COLO668 (cell line): Measurements from ENCODE around the gene IL18R1.

Experiments
- DNase-seq: peaks from one replicate; lab custom pipeline; 2025; ENCODE audit not compliant: unreplicated experiment; lab: John Stamatoyannopoulos, UW

Gene IL18R1

DNA sequence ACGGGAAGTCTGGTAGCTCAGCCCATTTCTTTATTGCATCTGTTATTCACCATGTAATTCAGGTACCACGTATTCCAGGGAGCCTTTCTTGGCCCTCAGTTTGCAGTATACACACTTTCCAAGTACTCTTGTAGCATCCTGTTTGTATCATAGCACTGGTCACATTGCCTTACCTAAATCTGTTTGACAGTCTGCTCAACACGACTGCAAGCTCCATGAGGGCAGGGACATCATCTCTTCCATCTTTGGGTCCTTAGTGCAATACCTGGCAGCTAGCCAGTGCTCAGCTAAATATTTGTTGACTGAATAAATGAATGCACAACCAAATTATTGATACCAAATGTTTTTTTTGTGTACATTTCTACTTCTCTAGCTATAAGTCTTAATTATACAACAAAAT is 11.2 kb upstream of the IL18R1 start:
- no peak for DNase-seq

DNA sequence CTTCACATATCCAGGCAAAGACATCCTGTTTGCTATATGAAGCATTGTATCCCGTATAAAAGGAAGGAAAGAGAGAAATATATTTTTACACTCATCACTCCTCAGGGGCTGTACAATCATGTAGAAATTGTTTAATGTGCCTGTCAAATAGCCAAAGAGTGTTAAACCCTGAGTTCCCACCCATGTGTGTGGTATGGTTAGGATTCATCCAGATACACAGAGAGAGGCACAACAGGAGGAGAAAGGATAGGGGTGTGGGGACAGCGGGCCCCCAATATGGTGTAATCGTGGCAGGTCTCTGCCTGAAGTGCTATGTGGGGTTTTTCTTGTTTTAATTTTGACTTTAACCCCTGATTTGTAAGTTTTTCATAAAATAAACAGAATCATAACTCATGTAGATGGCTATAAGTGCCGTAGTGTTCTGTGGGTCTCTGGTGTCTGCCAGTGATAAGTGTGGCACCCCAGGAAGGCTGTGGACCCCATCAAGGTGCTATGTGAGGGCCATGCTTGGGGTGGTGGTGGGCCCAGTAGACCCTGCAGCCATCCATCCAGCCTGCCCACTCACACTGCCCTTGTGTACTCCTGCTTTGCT is 10.2 kb upstream of the IL18R1 start:
- DNase-seq = no peak

DNA sequence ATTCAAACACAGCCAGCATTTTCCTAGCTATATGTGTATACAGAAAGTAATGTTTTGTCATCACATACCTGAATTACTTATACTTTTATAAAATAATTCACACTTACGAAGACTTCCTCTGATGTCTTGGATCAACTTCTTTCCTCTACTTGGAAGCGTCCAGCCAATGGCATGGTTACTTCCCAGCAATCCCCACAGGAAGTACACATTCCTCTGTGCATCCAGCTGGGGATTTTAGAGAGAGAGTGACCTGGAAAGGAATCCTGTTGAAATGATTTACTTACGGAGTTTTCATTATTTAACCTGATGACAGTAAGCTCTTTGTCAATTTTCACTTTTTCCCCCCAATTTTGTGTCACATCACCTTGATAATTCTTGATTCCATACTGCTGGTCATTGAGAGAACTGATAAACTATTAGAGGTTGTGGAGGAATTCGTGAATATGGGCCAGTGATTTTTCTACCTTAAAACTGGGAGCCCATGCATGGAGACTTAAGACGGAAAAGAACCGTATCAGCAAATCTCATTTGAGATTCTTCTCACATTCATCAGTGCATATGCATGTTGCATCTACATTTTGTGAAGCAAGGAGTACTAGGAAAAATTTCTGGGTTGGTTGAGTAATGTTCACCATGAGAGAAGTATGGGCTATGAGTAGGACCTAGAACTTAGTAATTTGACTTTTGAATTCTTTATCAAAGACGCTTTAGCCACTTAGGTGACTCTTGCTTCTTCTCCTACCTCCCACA is 9.0 kb upstream of the IL18R1 start:
- DNase-seq = no peak

DNA sequence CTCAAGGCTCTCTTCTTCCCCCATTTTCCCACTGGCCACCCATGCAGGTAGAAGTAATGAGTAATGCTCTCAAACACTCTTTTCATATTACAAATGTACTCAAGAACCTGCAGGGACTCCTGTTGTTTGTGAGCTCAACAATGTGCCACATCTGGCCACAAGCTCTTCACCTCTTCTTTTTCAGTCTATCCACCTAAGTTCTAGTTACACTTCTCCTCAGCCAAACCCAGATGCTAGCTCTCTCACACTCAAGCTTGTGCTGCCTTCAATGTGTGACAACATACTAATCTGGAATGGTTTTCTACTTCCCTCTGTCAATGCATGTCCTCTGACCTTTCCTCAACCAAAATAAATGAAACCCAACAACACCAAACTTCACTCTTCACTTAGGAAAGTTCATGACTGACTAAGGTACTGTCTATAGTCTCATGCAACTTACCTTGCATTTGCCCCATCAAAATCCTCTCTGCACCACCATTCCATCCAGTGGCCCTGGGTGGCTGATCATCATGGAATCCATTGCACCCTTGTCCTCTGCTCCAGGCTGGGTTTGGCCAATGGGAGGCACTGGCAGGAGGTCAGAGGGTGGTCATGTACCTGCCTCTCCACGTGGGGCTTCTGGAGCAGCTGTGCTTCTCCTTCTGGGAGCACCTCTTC is 5.3 kb upstream of the IL18R1 start:
- DNase-seq = no peak

DNA sequence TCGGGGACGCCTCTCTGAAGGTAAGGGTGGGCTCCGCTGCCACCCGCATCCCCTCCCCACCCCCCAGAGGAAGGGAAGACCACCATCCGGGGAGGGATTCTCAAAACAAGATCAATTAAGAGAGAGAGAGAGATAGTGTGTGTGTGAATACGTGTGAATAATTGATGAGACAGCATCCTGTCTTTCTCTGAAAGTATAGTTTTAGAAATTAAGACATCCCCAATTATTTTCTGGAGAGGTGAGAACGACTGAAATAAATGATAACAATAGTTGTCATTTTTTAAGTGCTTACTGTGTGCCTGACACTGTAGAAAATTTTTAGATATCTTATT is 751 bp downstream of the IL18R1 start:
- no peak for DNase-seq

DNA sequence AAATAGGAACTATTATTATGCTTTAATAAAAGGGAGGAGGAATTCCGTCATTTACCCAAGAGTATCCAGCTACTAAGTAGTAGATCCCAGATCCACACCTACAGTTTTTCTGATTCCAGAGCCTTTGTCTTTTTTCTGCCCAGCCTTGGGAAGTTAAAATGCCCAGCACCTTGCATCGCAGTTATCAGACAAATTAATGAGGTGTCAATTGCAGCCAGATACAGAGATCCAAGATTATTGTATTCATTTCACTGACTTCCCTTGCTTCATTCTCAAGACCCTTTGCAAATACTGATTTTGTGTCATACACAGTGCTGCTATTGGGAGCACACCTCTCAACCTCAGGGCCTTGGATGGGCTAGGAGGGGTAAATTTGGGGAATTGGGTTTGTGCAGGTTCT is 1.1 kb downstream of the IL18R1 start:
- DNase-seq = no peak

DNA sequence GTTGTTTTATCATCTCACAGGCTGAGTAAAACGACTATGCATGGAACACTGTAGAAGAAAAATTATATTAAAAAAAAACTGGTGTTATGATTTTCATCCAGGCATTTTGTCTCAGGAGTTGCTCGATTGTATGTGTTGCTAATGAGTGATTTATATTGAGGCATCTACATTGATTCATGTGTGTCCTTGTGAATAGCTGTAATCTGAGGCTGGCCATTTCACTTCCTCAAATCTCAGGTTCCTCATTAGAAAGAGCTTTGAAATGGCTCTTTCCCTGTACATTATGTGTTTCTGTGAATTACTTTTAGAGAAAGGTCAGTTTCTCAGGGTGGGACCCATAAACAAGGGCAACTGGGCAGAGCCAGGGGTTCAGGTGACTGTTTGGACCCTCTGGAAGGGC is 2.3 kb downstream of the IL18R1 start:
- no peak for DNase-seq

DNA sequence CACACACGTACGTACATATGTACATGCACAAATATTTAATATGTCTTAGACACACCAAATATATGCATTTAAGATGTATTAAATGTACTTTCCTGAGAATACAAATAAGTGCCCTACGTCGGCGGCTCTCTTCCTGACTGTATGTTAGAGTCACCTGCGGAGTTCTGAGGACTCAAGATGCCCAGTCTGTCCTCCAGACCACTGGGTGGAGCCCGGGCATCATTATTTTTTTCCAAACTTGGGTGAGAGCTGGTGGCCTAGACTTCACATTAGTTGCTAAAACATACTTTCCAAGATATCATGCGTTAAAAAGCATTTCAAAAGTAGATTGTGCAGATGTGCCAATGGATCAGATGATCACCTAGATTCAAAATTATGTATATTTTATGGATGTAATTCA is 2.9 kb downstream of the IL18R1 start:
- no peak for DNase-seq

DNA sequence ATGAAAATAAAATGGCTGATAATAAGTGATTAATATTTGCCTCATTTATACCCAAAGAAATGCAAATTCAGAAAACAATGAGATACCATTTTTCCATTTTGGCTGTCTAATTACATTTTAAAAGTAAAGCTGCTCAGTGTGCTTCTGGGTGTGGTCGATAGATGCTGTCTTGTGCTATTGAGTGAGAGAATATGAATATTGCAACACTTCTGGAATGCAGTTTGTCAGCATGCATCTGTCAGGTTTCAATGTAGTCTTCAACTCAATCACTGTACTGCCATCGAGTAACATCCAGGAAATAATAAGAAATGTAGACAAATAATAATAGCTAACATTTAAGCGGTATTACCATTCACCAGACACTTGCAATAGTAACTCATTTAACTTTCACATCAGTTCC is 3.9 kb downstream of the IL18R1 start:
- no peak for DNase-seq

DNA sequence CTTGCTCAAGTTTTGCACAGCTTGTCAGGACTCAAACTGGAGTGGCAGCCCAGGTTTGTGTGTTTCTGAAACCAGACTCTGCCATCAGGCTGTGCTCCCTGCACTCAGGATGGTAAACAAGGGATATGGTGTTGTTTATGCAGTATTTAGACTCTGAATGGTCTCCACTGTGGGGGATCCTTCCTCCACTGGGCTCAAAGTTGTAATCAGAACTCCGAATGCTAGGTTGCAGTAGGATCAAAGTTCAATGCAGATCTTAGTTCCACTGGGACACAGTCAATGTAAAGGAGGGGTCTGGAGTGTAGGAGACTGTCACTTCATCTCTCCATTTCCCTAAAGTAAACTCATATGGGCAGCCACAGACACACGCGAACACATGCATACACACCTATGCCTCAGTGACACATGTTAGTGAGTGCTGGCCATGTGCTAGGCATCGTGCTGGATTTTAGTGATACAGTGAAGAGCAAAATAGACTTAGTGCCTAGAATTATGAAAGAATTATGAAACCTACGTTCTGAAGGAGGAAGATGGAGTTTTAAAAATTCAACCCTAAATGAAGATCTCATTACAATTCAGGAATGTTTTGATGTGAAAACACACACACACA is 6.1 kb downstream of the IL18R1 start:
- no peak for DNase-seq

DNA sequence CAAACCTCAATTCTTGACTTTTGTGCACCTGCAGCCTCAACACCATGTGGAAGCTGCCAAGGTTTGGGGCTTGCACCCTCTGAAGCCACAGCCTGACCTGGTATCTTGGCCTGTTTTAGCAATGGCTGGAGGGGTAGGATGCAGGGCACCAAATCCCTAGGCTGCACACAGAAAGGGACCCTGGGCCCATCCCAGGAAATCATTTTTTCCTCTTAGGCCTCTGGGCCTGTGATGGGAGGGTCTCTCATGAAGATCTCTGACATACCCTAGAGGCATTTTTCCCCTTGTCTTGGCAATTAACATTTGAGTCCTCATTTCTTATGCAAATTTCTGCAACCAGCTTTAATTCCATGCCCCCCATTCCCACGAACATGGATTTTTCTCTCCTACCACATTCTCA is 10.2 kb downstream of the IL18R1 start:
- DNase-seq = no peak

DNA sequence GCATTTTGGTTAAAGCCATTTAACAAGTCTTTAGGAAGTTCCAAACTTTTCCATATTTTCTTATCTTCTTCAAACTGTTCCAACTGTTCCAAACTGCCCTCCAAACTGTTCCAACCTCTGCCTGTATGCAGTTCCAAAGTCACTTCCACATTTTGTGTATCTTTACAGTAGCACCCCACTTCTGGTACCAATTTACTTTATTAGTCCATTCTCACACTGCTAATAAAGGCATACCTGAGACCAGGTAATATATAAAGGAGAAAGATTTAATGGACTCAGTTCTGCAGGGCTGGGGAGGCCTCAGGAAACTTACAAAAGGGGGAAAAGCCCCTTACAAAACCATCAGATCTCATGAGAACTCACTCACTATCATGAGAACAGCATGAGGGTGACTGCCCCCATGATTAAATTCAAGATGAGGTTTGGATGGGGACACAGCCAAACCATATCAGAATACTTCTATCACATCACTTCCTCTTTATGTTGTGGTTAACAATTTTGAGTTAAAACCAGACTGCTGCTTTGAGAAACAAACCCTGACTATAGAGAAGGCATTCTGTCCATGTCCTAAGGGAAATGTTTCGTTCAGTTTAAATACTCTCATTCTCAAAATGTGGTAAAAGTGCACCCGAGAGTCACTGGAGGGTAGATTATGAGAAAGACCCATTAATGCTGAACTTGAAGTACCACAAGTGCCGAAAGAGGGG is 11.0 kb downstream of the IL18R1 start:
- DNase-seq = no peak

DNA sequence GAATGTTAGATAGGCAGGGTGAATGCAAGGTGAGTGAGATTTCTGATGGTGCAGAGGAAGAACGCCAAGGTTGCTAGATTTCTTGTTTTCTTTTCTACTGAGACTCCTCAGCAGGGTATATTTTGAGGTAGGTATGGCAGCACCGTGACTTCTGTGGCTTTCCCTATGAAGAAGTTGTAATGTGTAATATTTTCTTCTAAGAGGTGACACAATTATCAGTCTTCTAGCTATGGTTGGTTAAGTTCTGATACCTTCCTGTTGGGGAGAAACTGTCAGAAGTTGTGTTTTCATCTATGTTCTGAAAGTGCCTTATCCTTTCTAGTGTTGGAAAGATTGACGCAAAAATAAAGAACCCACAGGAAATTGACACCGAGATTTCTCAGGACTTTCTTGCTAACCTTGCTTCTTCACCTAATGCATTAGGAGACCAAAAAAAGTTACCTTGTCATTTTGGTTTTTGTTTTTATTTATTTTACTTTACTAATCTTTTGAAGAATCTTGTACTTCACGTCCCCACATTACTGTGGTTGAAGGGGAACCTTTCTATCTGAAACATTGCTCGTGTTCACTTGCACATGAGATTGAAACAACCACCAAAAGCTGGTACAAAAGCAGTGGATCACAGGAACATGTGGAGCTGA is 11.9 kb downstream of the IL18R1 start:
- DNase-seq = no peak

DNA sequence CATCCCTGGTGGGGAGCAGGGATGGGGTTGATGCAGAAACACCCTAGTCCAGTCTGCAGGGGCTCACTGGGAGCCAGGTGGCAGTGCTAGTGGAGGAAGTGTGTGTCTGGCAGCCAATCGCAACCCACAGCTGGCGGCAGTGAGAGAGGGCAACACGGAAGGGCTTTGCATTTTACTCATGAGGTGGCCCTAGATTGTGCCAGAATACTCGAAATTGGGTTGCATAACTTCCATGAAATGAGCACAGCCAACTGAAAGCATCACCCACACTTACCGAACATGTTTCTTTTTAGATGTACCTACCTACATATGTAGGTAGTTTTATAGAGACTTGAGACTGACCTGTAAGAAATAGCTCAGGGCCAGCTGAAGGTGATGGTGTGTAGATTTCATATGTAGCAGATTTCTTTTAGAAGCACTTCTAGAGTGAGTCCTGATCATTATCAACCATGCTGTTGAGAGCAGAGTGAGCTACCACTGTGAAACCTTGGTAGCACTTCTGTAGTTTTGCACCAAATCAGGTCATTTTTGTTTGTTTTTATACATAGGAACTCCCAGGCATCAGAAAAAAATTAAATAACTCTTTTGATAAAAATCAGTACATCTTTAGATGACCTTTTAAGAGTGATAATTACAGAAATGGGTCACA is 13.0 kb downstream of the IL18R1 start:
- no peak for DNase-seq

DNA sequence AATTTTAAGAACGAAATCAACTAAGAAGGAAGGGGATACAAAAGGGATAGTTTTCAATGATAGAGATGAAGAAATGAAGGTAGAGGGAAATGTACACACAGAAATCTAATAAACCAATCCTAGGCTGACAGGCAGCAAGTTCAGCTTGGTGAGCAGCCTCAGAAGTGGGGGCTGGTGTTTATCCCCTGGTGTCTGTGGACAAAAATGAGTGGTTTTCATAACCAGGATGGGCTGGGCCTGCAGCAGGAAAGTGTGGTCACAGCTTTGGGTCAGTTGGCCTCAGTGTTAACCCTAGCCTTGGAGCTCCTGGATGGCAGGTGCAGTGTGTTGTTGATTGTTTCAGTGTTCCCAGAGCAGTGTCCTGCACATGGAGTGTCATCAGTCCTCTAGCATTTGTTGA is 14.3 kb downstream of the IL18R1 start:
- DNase-seq = no peak

DNA sequence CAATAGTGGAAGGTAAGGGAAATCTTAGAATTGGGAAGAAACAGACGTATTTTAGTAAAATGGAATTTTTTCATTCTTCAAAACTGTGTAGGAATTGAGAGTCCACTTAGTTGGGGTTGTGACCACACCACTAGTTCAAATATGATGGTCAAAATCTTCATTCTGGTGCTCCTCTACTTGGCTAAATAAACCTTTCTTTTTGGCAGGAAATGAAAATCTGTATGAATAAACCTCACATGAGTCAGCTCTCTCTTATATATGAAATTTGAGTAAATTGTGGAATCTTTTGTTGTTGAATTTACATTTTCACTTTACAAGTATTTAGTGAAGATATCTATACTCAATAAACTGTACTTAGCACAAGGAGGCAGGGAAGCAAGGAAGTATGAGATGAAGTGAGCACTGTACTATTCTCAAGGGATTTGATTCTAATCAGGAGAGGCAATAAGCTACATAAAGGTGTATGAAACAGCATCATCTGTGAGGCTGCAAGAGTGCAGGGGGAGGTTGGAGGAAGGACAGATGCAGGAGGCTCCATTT is 20.5 kb downstream of the IL18R1 start:
- DNase-seq = no peak

DNA sequence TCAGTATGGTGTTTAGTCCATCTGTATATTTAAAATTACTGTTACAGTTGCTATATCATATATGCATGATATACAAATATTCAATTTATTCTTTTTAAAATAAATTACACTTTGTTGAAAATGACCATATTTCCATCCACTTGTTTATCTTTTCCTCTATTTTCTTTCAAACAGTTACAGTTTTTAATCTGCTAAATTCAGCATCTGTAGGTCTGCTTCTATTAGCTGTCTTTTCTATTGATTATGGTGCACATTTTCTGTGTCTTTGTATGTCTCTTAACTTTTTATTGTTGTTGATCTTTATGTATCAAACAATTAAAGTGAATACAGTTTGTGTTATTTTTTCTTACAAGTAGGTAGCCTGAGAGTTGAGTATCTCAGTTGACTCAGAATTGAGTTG is 28.1 kb downstream of the IL18R1 start:
- DNase-seq = no peak

DNA sequence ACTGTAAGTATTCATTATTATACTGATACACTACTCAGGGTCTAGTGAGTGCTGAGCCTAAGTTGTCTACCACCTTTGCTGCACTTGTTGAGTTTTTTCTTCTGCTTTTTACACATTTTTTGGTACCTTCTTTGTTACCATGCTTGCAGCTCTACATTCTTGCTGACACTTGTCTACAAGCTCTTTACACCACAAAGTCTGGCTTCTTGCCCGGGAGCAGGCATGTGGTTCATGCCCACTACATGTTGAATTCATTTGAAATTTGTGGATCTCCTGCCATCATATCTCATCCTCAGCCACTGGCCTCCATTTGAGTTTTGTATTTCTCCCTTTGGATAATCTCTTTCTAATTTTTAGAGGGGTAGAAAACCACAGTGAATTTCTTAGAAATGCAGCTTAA is 29.9 kb downstream of the IL18R1 start:
- no peak for DNase-seq

DNA sequence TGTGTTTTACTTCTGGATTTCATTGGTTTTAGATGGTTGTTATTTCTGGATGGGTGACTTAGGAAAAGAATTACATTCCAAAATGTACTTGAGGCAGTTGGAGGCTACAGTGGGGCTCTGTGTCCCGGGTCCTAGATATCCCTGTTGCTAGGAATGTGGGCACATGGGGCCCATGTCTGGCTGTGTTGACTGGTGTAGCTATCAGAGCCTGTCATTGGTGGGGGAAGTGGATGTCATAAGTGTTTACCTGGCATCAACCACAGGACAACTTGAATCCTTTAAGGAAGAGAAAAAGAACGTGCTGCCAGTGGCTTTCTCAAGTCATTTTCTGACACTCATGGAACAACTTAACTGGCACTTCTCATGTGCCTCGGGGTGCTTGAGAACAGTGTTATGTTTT is 30.4 kb downstream of the IL18R1 start:
- no peak for DNase-seq

DNA sequence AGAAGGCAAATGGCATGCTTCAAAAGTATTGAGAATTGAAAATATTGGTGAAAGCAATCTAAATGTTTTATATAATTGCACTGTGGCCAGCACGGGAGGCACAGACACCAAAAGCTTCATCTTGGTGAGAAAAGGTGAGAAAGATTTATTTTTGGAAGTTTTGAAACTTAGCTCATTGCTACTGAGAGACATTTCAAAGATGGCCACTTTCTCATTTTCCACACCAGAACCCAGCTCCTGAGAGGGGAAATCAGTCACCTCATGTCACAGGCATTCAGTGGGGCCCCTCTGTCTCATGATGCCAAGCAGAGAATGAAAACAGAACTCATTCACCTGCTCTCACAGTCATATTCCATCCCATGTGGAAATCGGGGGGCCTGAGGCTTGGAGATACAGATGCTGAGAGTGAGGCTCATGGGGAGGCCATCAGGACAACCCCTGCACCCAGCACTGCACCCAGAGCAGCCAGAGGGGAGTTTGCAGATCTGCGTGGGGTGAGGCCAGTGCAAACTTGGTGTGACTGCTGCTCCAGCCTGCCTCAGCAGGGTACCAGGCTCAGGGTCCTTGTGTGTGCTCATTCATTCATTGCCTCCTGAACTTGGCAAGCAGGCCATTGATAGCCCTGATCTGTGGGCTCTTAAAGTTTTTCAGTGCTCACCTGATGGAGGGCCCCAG is 31.4 kb downstream of the IL18R1 start:
- DNase-seq = no peak
